Stomach smooth muscle (tissue), 2 donors: Measurements from ENCODE around the gene MXRA7.
A peak's percentile ranks its signal among the peaks of the same experiment; 100 is the strongest.

Experiments used
- H3K27ac ChIP-seq: one replicate; pipeline ENCODE4 v1.7.0; 2013; ENCODE audit warnings: mild to moderate bottlenecking, low read length, inconsistent platforms
- H3K27me3 ChIP-seq, 2 donors: one replicate each; pipeline ENCODE4 v1.7.0; 2013; ENCODE audit warnings: low read length in 2 of 2; ENCODE audit not compliant: insufficient read depth in 2 of 2, control insufficient read depth in 1 of 2
- H3K36me3 ChIP-seq, 2 donors: one replicate each; pipeline ENCODE4 v1.7.0; 2013; ENCODE audit warnings: low read length in 2 of 2; ENCODE audit not compliant: control insufficient read depth in 2 of 2, insufficient read depth in 2 of 2
- H3K4me1 ChIP-seq: one replicate; pipeline ENCODE4 v1.7.0; 2013; ENCODE audit warnings: low read length; ENCODE audit not compliant: control insufficient read depth, insufficient read depth
- H3K4me3 ChIP-seq, 2 donors: one replicate each; pipeline ENCODE4 v1.7.0; 2013; ENCODE audit warnings: low read length in 2 of 2
- H3K9ac ChIP-seq, 2 donors: one replicate each; pipeline ENCODE4 v1.7.0; 2013; ENCODE audit warnings: low read length in 2 of 2, mild to moderate bottlenecking in 1 of 2
- H3K9me3 ChIP-seq, 2 donors: one replicate each; pipeline ENCODE4 v1.7.0; 2013; ENCODE audit warnings: low read length in 2 of 2; ENCODE audit not compliant: control insufficient read depth in 2 of 2
- donor health status: healthy.
- donor health status: Pancreatic carcinoma.

The MXRA7 gene

GRCh38 chr17:76673729-76674128 is 37.0 kb downstream of the MXRA7 start:
- no peak overlapping the region for H3K4me3 ChIP-seq
- H3K4me1 ChIP-seq = peaks cover 13% of the 10 kb centered on the region
- H3K27ac ChIP-seq = no peak overlapping the region
- no peaks in the 10 kb centered on the region for H3K9me3 ChIP-seq
- peaks cover 10 to 18% of the 10 kb centered on the region in 2 donors for H3K36me3 ChIP-seq
- no peaks in the 10 kb centered on the region for H3K27me3 ChIP-seq
- H3K9ac ChIP-seq = no peak overlapping the region

- Histone ChIP-seq H3K9ac (no peak overlapping the region), H3K27ac (peak overlapping the region; percentile 46), H3K27me3 (no peaks in the 10 kb centered on the region), H3K4me1 (peaks cover 13% of the 10 kb centered on the region), H3K4me3 (no peak overlapping the region), H3K36me3 (peaks cover 3 to 10% of the 10 kb centered on the region in 2 donors), H3K9me3 (no peaks in the 10 kb centered on the region)
Measured at GRCh38 chr17:76672892-76673291, 37.9 kb downstream of the MXRA7 start.

GRCh38 chr17:76672270-76672851 is 38.4 kb downstream of the MXRA7 start:
- H3K9me3 ChIP-seq = no peaks in the 10 kb centered on the region
- H3K36me3 ChIP-seq = peaks cover 2 to 7% of the 10 kb centered on the region in 2 donors
- H3K4me1 ChIP-seq = peaks cover 13% of the 10 kb centered on the region
- H3K27me3 ChIP-seq = no peaks in the 10 kb centered on the region
- peak overlapping the region; percentile 88 to 89 for H3K9ac ChIP-seq
- H3K4me3 ChIP-seq = peak overlapping the region; percentile 90 to 91
- peak overlapping the region; percentile 82 for H3K27ac ChIP-seq

- H3K9ac ChIP-seq = peak overlapping the region; percentile 88 to 89
- peak overlapping the region; percentile 82 for H3K27ac ChIP-seq
- H3K36me3 ChIP-seq = peaks cover 0 to 4% of the 10 kb centered on the region in 2 donors
- no peaks in the 10 kb centered on the region for H3K27me3 ChIP-seq
- H3K9me3 ChIP-seq = no peaks in the 10 kb centered on the region
- peaks cover 13% of the 10 kb centered on the region for H3K4me1 ChIP-seq
- H3K4me3 ChIP-seq = peak overlapping the region; percentile 90 to 91
Measured at GRCh38 chr17:76671912-76672262, 38.9 kb downstream of the MXRA7 start.

GRCh38 chr17:76671123-76671911 is 39.4 kb downstream of the MXRA7 start:
- Histone ChIP-seq H3K27ac (peak overlapping the region; percentile 82), H3K36me3 (peaks cover 0 to 4% of the 10 kb centered on the region in 2 donors), H3K9ac (peak overlapping the region; percentile 86 to 88), H3K27me3 (no peaks in the 10 kb centered on the region), H3K4me3 (peak overlapping the region; percentile 90 to 91), H3K4me1 (peaks cover 13% of the 10 kb centered on the region), H3K9me3 (no peaks in the 10 kb centered on the region)

- peaks cover 13% of the 10 kb centered on the region for H3K4me1 ChIP-seq
- H3K9me3 ChIP-seq = no peaks in the 10 kb centered on the region
- peaks cover 0 to 3% of the 10 kb centered on the region in 2 donors for H3K36me3 ChIP-seq
- H3K27me3 ChIP-seq = peaks cover 0 to under 1% of the 10 kb centered on the region in 2 donors
- H3K9ac ChIP-seq = peak overlapping the region; percentile 62 to 86
- no peak overlapping the region for H3K27ac ChIP-seq
- H3K4me3 ChIP-seq = peak overlapping the region; percentile 57 to 79
Measured at GRCh38 chr17:76670718-76671122, 40.0 kb downstream of the MXRA7 start.

GRCh38 chr17:76670020-76670717 is 40.6 kb downstream of the MXRA7 start:
- Histone ChIP-seq H3K4me3 (no peak overlapping the region), H3K9ac (no peak overlapping the region), H3K27ac (no peak overlapping the region), H3K27me3 (peaks cover 0 to 2% of the 10 kb centered on the region in 2 donors), H3K4me1 (peaks cover 13% of the 10 kb centered on the region), H3K9me3 (no peaks in the 10 kb centered on the region), H3K36me3 (peaks cover 0 to 3% of the 10 kb centered on the region in 2 donors)

- no peak overlapping the region for H3K9ac ChIP-seq
Measured at GRCh38 chr17:76667786-76668453, 42.8 kb downstream of the MXRA7 start.

GRCh38 chr17:76667491-76667755 is 43.3 kb downstream of the MXRA7 start:
- Histone ChIP-seq H3K27ac (no peak overlapping the region), H3K4me3 (no peak overlapping the region), H3K4me1 (peaks cover 12% of the 10 kb centered on the region), H3K27me3 (peaks cover 2 to 3% of the 10 kb centered on the region in 2 donors), H3K36me3 (no peaks in the 10 kb centered on the region), H3K9ac (no peak overlapping the region), H3K9me3 (no peaks in the 10 kb centered on the region)

More at GRCh38 chr17:76667786-76668453, 42.8 kb downstream of the MXRA7 start:
- Histone ChIP-seq H3K27ac (no peak overlapping the region), H3K4me3 (no peak overlapping the region), H3K4me1 (peaks cover 13% of the 10 kb centered on the region), H3K9me3 (no peaks in the 10 kb centered on the region), H3K27me3 (peaks cover 2 to 3% of the 10 kb centered on the region in 2 donors), H3K36me3 (no peaks in the 10 kb centered on the region)

- no peaks in the 10 kb centered on the region for H3K36me3 ChIP-seq
- peaks cover under 1 to 3% of the 10 kb centered on the region in 2 donors for H3K27me3 ChIP-seq
- H3K27ac ChIP-seq = no peak overlapping the region
- no peak overlapping the region for H3K9ac ChIP-seq
- H3K4me1 ChIP-seq = peaks cover 3% of the 10 kb centered on the region
- H3K4me3 ChIP-seq = no peak overlapping the region
- H3K9me3 ChIP-seq = no peaks in the 10 kb centered on the region
Measured at GRCh38 chr17:76660656-76661042, 50.1 kb downstream of the MXRA7 start.
